Skeletal muscle satellite cell (primary cell): ENCODE data around the gene CACNA2D3.

Source experiments
- H3K27me3 ChIP-seq: 2 replicates; pipeline ENCODE4 v1.7.0; 2013; ENCODE audit warnings: low read length; ENCODE audit not compliant: control insufficient read depth, insufficient read depth
- H3K36me3 ChIP-seq: 2 replicates; pipeline ENCODE4 v1.7.0; 2013; ENCODE audit warnings: mild to moderate bottlenecking, control low read depth, low read length; ENCODE audit not compliant: insufficient read depth
- H3K4me1 ChIP-seq: 2 replicates; pipeline ENCODE4 v1.7.0; 2013; ENCODE audit warnings: low read length; ENCODE audit not compliant: control insufficient read depth, insufficient read depth
- H3K4me2 ChIP-seq: 2 replicates; pipeline ENCODE4 v1.7.0; 2013; ENCODE audit warnings: mild to moderate bottlenecking, low read length
- H3K4me3 ChIP-seq: 2 replicates; pipeline ENCODE4 v1.7.0; 2013; ENCODE audit warnings: low read length
- H3K9ac ChIP-seq: 2 replicates; pipeline ENCODE4 v1.7.0; 2013; ENCODE audit warnings: mild to moderate bottlenecking, low read depth, low read length, moderate library complexity
- H3K9me3 ChIP-seq: replicated peaks from 2 replicates; pipeline ENCODE4 v1.7.0; 2013; ENCODE audit warnings: mild to moderate bottlenecking, control low read depth, low read length

Gene CACNA2D3

DNA sequence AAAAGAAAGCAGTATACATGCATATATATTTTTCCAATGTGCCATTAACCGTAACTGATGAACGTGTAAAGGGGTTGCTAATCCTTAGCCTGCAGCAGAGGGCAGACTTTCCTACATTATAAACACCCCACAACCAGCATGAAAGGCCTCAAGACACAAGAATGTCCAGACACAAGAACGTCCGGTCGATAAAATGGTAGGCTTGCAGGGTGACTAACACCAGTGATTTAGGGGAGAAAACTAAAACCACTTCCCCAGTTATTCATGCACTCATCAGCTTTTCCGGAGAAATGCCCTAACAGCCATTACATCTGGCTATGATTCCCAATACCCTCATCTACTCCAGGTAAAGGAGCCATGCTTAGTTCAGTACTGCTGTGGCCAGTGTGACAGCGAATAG lies 748.1 kb downstream of the CACNA2D3 start:
- no peak overlapping the region for H3K4me3 ChIP-seq
- no peak overlapping the region for H3K9ac ChIP-seq
- H3K27me3 ChIP-seq = no peaks in the 10 kb centered on the region
- H3K36me3 ChIP-seq = no peaks in the 10 kb centered on the region
- H3K4me2 ChIP-seq = no peak overlapping the region
- H3K9me3 ChIP-seq = no peaks in the 10 kb centered on the region
- H3K4me1 ChIP-seq = peaks cover 7% of the 10 kb centered on the region

DNA sequence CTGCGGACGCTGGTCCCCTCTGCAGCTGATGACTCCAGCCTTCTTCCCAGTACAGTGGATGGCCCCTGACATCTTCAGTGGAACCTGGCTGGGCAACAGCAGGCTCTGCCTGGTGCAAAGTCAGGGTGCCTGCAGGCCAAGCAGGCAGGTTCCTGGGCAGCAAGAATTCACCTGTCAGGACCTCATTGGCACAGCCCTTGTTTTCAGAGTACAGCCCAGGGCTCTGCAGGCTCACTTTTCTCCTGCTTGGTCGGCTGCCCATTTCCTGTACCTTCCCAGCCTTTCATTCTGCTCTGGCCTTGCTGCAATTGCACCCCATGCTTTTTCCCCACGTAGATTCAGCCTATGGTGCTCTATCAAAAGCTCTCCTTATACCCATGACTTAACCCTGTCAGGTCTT lies 749.5 kb downstream of the CACNA2D3 start:
- no peaks in the 10 kb centered on the region for H3K36me3 ChIP-seq
- H3K27me3 ChIP-seq = no peaks in the 10 kb centered on the region
- H3K9ac ChIP-seq = no peak overlapping the region
- peaks cover 7% of the 10 kb centered on the region for H3K4me1 ChIP-seq
- no peaks in the 10 kb centered on the region for H3K9me3 ChIP-seq
- H3K4me3 ChIP-seq = no peak overlapping the region
- no peak overlapping the region for H3K4me2 ChIP-seq

- H3K9me3 ChIP-seq = no peaks in the 10 kb centered on the region
- H3K27me3 ChIP-seq = no peaks in the 10 kb centered on the region
- H3K4me1 ChIP-seq = peaks cover 20% of the 10 kb centered on the region
- no peaks in the 10 kb centered on the region for H3K36me3 ChIP-seq
- no peak overlapping the region for H3K4me2 ChIP-seq
- H3K9ac ChIP-seq = no peak overlapping the region
- no peak overlapping the region for H3K4me3 ChIP-seq
Measured at GRCh38 chr3:54873059-54874010, 751.0 kb downstream of the CACNA2D3 start.

- H3K9ac ChIP-seq = no peak overlapping the region
- H3K27me3 ChIP-seq = no peaks in the 10 kb centered on the region
- peaks cover 23% of the 10 kb centered on the region for H3K4me1 ChIP-seq
Measured at GRCh38 chr3:54874816-54875556, 752.6 kb downstream of the CACNA2D3 start.

GRCh38 chr3:54875596-54876268 lies 753.4 kb downstream of the CACNA2D3 start:
- no peak overlapping the region for H3K9ac ChIP-seq
- H3K4me1 ChIP-seq = peaks cover 20% of the 10 kb centered on the region

More at GRCh38 chr3:54874816-54875556, 752.6 kb downstream of the CACNA2D3 start:
- Histone ChIP-seq H3K4me3 (no peak overlapping the region), H3K36me3 (no peaks in the 10 kb centered on the region), H3K4me2 (no peak overlapping the region), H3K9me3 (no peaks in the 10 kb centered on the region)

DNA sequence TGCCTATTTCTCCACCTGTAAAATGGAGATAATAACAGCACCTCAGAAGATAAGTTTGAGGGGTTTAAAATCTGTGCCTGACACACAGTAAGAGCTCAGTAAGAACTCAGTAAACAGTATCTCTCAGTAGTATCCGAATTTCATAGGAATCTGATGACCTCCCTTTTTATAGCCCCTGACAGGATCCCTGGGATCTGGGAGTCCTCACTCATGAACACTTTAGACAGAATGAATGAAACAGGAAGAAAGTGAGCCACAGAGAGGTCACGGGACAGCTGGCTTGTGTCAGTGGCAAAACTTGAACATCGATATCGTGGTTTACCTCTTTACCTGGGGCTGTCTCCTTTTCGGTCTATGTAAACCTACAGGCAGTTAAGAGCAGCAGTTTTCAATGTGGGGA lies 754.3 kb downstream of the CACNA2D3 start:
- no peaks in the 10 kb centered on the region for H3K27me3 ChIP-seq
- H3K9me3 ChIP-seq = no peaks in the 10 kb centered on the region
- H3K9ac ChIP-seq = no peak overlapping the region
- no peak overlapping the region for H3K4me2 ChIP-seq
- no peaks in the 10 kb centered on the region for H3K36me3 ChIP-seq
- no peak overlapping the region for H3K4me3 ChIP-seq
- peaks cover 19% of the 10 kb centered on the region for H3K4me1 ChIP-seq

More at GRCh38 chr3:54875596-54876268, 753.4 kb downstream of the CACNA2D3 start:
- Histone ChIP-seq H3K36me3 (no peaks in the 10 kb centered on the region), H3K4me2 (no peak overlapping the region), H3K4me3 (no peak overlapping the region), H3K27me3 (no peaks in the 10 kb centered on the region), H3K9me3 (no peaks in the 10 kb centered on the region)

DNA sequence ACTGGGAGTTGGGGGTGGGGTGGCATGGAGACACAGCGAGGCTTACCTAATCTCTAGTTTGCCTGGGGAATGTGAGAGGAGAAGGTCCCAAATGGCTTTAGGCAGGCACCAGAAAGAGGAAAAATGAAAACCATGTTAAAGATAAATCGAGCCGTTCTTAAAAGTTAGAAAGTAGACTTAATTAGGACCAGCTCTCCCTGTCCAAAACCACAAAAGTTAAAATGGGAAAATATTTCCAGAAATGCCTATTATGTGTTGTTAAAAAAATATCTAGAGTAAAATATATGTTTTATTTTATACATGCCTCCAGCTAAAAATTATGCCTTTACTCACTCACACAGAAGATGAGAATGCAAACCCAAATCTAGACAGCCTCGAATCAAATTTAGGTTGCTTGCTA lies 755.4 kb downstream of the CACNA2D3 start:
- Histone ChIP-seq H3K4me1 (peaks cover 29% of the 10 kb centered on the region), H3K36me3 (no peaks in the 10 kb centered on the region)

GRCh38 chr3:54878145-54878544 lies 755.8 kb downstream of the CACNA2D3 start:
- Histone ChIP-seq H3K4me3 (no peak overlapping the region), H3K9ac (no peak overlapping the region), H3K27me3 (no peaks in the 10 kb centered on the region), H3K4me2 (no peak overlapping the region), H3K36me3 (no peaks in the 10 kb centered on the region), H3K4me1 (peaks cover 33% of the 10 kb centered on the region), H3K9me3 (no peaks in the 10 kb centered on the region)

More for the DNA sequence above, 755.4 kb downstream of the CACNA2D3 start:
- Histone ChIP-seq H3K4me3 (no peak overlapping the region), H3K4me2 (no peak overlapping the region), H3K9me3 (no peaks in the 10 kb centered on the region), H3K27me3 (no peaks in the 10 kb centered on the region), H3K9ac (no peak overlapping the region)

GRCh38 chr3:54882129-54882833 lies 759.9 kb downstream of the CACNA2D3 start:
- Histone ChIP-seq H3K4me2 (peak overlapping the region; percentile 57), H3K4me3 (no peak overlapping the region), H3K36me3 (no peaks in the 10 kb centered on the region), H3K27me3 (no peaks in the 10 kb centered on the region), H3K4me1 (peaks cover 31% of the 10 kb centered on the region), H3K9ac (peak overlapping the region; percentile 60), H3K9me3 (no peaks in the 10 kb centered on the region)

- no peaks in the 10 kb centered on the region for H3K36me3 ChIP-seq
- H3K9ac ChIP-seq = no peak overlapping the region
- H3K4me1 ChIP-seq = peaks cover 37% of the 10 kb centered on the region
- no peak overlapping the region for H3K4me3 ChIP-seq
- H3K9me3 ChIP-seq = no peaks in the 10 kb centered on the region
- H3K27me3 ChIP-seq = no peaks in the 10 kb centered on the region
- H3K4me2 ChIP-seq = no peak overlapping the region
Measured at GRCh38 chr3:54888162-54888561, 765.8 kb downstream of the CACNA2D3 start.

DNA sequence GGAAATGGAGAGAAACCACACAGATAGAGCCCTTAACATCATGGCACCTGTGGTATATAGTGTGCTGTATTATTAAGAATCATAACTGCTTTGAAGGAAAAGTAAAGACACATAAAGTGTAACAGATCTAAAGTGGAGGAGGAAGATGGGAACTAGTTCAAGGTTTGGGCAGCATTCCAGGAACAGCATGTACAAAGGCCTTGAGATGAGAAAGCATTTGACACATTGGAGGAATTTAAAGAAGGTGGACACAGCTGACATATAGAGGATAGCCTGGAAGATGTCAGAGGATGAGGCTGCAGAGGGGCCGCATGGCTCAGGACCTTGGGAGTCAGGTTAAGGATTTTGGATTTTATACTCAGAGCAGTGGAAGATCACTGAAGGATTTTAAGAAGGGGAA lies 766.5 kb downstream of the CACNA2D3 start:
- H3K4me3 ChIP-seq = no peak overlapping the region

More for the DNA sequence above, 766.5 kb downstream of the CACNA2D3 start:
- Histone ChIP-seq H3K4me2 (peak overlapping the region; percentile 24), H3K9ac (no peak overlapping the region), H3K9me3 (no peaks in the 10 kb centered on the region), H3K36me3 (no peaks in the 10 kb centered on the region), H3K27me3 (no peaks in the 10 kb centered on the region), H3K4me1 (peaks cover 37% of the 10 kb centered on the region)
